T-helper 9 cell (primary cell): ENCODE data around the gene GNA14.
"Not testable (repeated sequence)": the region's sequence is repeated elsewhere in the genome, so short reads cannot be mapped to it uniquely, and the experiment has no call there.

ENCODE experiments used
- DNase-seq: peaks from one replicate; pipeline ENCODE4 v3.0.0-alpha.2; 2020

GNA14 gene

DNA sequence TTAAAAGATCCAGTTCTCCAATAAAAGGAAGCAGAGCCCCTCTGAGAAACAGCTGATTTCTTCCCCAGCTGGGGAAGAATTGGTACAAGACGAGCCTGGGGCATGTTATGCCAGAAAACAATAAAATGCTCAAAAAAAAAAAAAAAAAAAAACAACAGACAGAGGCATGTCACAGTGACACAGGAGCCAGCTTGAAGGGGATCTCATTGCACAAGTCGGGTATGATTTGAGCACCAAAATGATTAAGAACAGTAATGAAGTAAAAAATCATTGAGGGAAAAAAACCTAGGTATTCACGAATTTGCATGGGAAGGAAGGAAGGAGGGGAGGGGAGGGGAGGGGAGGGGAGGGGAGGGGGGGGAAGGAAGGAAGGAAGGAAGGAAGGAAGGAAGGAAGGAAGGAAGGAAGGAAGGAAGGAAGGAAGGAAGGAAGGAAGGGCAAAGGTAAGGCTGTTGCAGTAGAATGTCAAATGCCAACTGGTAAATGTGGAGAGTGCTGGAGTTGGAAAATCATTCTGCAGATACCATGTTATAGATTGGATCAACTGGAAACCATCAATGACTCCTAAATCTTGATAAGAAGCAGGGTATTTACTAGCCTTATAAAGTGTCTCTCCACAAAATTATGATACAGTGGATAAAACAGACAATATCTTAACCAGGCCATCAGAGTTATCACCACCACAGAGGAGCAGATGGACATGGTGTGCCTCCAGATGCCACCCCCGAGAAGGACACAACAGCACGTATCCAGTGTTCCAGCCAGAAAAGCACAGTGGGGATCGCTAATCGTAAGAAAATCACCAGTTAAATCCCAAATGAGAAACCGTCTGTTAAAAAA is 7.2 kb downstream of the GNA14 start:
- DNase-seq: no peak

- DNase-seq: no peak
These were observed 15.5 kb downstream of the GNA14 start for GRCh38 chr9:77632652-77633051.

DNA sequence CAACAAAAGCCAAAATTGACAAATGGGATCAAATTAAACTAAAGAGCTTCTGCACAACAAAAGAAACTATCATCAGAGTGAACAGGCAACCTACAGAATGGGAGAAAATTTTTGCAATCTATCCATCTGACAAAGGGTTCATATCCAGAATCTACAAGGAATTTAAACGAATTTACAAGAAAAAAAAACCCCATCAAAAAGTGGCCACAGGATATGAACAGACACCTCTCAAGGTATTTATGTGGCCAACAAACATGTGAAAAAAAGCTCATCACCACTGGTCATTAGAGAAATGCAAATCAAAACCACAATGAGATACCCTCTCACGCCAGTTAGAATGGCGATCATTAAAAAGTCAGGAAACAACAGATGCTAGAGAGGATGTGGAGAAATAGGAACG is 19.3 kb downstream of the GNA14 start:
- not testable (repeated sequence) for DNase-seq

DNA sequence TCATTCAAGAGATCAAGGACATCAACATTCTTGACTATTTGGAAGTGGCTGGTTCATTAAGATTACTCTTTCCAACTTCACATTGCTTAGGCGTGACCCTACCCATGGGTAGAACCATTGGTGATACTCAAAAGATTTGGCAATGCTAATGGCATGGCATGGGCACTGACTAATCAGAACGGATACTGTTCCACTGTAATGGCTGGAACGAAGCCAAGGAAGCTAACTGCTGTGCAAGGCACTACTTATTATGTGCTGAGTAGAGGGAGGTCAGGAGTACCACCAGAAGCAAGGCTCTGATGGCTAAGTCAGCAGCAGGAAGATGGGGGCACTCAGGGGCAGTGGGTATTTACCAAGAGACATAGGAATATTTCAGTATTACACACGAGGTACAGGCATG is 31.9 kb downstream of the GNA14 start:
- no peak for DNase-seq

DNA sequence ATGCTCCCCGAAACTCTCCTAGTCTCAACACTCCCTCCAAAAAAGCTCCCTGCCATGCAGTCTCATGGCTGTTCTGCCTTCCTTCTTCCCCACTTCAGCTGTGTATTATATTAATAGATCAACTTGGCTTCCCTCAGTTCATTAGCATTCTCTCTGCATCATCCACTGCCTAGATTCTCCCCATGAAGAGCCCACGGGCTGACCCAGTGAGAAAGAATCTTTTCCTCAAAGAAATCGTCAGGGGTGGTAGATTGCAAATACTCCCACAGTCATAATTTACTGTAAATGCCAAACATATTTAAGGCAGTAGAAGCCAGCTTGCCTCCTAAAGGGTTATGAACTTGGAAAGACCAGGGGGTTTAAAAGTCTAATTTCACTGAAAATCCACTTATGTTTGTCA is 33.5 kb downstream of the GNA14 start:
- DNase-seq: no peak

- no peak for DNase-seq
These were observed 41.6 kb downstream of the GNA14 start for GRCh38 chr9:77606526-77606925.

DNA sequence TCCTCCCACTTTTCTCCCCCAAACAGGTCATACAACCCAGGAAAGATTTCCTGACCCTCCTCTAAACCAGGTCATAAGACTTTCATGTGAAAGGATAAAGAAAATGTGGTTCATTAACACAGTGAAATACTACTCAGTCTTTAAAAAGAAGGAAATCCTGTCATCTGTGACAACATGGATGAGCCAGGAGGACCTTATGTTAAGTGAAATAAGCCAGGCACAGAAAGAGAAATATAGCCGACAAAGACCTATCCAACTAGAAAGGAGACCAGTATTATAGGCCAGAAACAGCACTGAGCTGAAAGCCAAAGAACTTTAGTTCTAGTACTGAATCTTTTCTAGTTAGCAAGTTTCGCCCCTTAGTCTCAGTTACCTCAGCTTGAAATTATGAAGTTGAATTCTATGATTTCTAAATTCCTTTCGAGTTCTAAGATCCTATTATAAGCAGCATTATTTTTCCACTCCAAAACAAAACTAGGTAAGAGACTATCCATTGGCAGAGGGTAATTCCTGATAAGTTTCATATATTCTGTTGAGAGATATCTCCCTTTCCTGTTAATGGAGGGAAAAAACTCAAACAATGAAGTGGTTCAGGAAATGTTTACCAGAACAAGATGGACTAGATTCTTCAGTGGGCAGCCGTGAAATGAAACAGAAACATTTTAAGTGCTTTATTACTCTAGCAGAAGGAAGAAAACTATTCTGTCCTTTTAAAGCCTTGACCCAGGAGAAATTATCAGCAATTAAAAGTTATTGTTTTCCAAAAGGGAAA is 42.5 kb downstream of the GNA14 start:
- no peak for DNase-seq

GRCh38 chr9:77604316-77604715 is 43.8 kb downstream of the GNA14 start:
- DNase-seq: no peak

GRCh38 chr9:77602852-77603251 is 45.3 kb downstream of the GNA14 start:
- DNase-seq: no peak

- no peak for DNase-seq
These were observed 46.5 kb downstream of the GNA14 start for GRCh38 chr9:77601476-77602099.

DNA sequence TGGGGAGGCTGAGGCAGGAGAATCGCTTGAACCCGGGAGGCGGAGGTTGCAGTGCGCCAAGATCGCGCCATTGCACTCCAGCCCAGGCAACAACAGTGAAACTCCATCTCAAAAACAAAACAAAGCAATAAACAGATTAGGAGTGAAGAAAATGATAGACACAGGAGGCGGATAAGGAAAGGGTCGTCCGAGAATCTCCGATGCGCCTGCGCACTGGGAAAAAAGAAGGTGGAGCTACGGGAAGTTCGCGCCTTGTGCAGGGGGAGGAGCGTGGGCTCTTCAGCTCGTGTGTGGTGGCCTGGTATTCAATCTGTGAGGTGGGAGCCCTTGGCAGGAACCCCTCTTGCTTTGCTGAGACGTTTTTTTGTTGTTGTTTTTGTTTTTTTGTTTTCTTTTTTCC is 47.3 kb downstream of the GNA14 start:
- no peak for DNase-seq

- no peak for DNase-seq
These were observed 48.6 kb downstream of the GNA14 start for GRCh38 chr9:77599492-77599891.

GRCh38 chr9:77598991-77599390 is 49.1 kb downstream of the GNA14 start:
- no peak for DNase-seq

GRCh38 chr9:77598524-77598923 is 49.6 kb downstream of the GNA14 start:
- no peak for DNase-seq

- no peak for DNase-seq
These were observed 51.1 kb downstream of the GNA14 start for GRCh38 chr9:77597057-77597456.

DNA sequence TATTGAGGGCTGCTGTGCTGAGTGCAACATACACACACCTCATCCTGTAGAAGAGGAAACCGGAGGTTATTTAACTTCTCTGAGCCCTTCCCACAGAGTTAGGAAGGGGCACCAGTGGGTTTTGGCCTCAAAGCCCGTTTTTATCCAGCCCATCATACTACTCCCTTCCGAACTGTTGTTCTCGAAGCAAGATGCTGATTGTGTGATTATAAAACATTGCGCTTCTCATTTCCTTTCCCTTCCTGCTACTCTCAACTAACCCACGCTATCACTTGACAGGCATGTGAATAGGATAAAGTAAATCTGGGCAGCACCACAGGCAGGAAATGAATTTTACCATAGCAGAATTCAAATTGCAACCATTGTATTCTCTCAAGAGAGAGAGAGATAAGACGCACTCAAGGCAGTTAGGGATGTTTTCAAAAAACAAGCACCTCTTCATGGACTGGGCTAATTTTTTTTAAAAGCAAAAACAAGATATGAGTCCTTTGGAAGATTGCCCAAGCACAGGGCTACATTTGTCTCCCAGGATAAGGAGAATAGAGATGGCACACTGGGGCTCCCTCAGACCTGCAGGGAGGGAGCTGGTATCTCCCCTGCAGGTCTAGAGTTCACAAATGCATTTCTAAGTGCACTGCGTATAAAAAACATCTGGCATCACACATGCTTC is 52.6 kb downstream of the GNA14 start:
- no peak for DNase-seq

DNA sequence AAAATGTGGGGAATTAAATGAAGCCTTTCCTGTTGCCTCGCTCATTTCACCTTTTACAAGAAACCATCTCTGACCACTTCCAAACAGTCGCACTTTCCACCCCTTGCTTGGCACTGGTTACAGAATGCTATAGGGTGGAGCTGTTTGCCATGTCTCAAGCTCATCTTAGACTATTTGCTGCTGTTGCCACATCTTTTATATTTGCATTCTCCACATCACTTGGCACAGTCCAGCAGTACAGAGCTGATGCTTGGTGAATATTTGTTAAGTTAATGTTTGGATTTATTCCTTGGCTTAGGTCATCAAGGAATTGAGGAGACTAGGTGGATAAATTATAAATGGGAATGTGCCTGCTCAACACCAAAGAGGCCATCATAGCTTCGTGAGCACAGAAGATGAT is 53.2 kb downstream of the GNA14 start:
- DNase-seq: no peak

DNA sequence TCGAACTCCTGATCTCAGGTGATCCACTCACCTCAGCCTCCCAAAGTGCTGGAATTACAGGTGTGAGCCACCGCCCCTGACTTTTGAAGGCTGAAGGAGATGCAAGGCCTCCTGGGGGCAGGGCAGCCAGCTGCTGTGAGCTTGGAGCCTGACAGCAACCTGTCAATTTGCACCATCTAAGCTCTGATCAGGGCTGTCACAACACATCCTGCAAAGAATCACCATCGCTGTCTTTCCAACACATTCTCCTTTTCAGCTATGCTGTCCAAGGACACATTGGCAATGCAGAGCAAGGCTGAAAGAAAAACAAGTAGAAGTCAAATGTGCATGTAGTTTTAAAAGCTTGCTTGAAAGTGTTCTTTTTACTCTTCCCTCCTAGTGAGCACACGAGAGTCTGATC is 54.6 kb downstream of the GNA14 start:
- DNase-seq: no peak

- no peak for DNase-seq
These were observed 55.6 kb downstream of the GNA14 start for GRCh38 chr9:77592476-77592875.

- DNase-seq: no peak
These were observed 58.9 kb downstream of the GNA14 start for GRCh38 chr9:77589046-77589795.

DNA sequence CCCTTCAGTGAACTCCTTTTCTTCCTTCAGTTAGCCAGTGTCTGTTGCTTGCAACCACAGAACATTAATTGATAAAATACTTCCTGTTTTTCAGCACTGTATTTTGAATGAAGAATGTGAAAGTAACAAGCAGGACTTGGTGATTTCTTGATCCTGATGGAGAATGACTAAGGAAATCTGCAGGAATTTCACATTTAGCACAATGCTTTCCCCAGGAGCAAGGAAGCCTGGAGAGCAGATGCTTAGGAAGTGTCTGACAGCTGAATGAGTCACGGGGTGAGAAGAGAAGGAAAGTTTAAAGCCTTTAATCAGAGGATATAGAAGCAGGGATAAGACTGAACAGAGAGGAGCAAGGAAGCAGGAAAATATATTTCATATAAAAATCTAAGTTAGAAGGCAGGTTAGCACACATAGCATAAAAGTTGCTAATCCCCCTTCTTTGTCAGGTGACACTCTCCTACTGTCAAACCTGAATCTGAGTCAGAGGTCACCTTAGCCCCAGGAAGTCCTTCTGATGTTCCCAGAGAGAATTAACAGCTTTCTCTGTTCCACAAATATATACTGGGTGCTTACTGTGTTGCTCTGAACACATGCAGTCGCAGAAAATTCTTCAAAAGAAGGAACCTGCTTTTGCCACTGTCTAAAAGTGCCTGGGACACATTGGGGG is 59.7 kb downstream of the GNA14 start:
- no peak for DNase-seq

DNA sequence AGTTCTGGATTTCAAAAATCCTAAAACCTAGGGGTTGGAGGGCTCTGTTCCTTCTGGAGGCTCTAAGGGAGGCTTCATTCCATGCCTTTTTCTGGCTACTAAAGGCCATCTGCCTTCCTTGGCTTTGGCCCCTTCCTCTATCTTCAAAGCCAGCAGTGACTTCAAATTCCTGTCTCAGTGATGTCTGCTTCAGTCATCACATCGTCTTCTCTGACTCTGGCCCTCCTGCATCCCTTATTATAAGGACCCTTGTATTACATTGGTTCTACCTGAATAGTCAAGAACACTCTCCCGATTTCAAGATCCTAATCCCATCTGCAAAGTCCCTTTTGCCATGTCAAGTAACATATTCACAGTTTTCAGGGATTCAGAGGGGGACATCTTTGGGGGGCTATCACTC is 60.3 kb downstream of the GNA14 start:
- no peak for DNase-seq
